ENCODE measurements around the gene CENPU.

DNA sequence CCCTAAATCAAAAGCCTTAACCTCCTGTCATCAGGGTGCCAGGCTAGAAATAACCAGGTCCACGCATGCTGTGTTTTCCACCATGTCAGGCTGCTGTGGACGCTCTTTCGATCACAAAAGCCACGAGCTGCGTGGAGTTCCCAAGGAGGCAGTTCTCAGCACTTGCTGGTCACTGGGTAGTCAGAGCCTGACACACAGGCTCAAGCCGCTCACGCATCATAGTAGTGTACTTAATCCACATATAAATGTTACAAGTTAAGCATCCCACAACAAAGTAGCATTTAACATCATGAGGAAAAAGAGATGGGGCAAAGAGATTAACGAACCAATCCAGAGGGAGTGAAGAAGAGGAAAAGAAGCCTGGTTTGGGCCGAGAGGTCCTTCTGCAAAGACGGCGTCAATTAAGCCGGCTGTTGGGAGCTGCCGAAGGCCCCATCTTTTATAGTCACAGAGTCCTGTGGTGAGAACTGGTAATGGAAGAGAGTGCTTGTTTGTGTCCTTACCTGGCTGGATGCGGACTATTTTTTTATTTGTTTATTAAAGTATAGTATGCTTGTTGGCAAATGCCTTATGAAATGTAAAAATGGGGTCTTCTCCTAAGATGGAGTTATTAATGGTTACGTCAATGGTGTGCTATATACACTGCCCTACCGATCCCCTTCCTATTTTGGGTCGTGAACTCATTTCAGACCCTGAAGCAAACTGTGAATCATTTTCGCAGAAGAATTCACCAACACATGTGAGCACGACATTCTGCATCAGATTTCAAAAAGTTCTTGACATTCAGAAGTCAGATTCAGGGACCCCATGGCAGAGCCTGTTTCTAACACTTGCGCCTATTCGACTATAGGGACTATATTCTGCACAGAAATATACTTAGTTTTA, 83.7 kb downstream of the CENPU start:
- TF ChIP-seq EP300 (IDR thresholded peaks at IDR 0.05; ENCODE audit: low read depth) = no peak
- TF ChIP-seq, protein P1, sequence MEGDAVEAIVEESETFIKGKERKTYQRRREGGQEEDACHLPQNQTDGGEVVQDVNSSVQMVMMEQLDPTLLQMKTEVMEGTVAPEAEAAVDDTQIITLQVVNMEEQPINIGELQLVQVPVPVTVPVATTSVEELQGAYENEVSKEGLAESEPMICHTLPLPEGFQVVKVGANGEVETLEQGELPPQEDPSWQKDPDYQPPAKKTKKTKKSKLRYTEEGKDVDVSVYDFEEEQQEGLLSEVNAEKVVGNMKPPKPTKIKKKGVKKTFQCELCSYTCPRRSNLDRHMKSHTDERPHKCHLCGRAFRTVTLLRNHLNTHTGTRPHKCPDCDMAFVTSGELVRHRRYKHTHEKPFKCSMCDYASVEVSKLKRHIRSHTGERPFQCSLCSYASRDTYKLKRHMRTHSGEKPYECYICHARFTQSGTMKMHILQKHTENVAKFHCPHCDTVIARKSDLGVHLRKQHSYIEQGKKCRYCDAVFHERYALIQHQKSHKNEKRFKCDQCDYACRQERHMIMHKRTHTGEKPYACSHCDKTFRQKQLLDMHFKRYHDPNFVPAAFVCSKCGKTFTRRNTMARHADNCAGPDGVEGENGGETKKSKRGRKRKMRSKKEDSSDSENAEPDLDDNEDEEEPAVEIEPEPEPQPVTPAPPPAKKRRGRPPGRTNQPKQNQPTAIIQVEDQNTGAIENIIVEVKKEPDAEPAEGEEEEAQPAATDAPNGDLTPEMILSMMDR (IDR thresholded peaks at IDR 0.05) = peak in 1 of 5 experiments; percentile 19

Measured in transverse colon (tissue), 3 donors.